ENCODE results near the gene C1orf87.

GRCh38 chr1:60008500-60008899, 65.1 kb downstream of the C1orf87 start:
- TF ChIP-seq CTCF (conservative IDR thresholded peaks at IDR 0.05; ENCODE audit: low read length) (no peak), EZH2phosphoT487 (IDR thresholded peaks at IDR 0.05; ENCODE audit: borderline replicate concordance) (no peak)
